Fibroblast of skin of back (primary cell): Measurements from ENCODE around the gene TOB1.
A peak's percentile ranks its signal among the peaks of the same experiment; 100 is the strongest.
"Not testable (repeated sequence)": the region's sequence is repeated elsewhere in the genome, so short reads cannot be mapped to it uniquely, and the experiment has no call there.

Experiments used
- DNase-seq: peaks from one replicate; pipeline ENCODE4 v3.0.0-alpha.2; 2013

The TOB1 gene

DNA sequence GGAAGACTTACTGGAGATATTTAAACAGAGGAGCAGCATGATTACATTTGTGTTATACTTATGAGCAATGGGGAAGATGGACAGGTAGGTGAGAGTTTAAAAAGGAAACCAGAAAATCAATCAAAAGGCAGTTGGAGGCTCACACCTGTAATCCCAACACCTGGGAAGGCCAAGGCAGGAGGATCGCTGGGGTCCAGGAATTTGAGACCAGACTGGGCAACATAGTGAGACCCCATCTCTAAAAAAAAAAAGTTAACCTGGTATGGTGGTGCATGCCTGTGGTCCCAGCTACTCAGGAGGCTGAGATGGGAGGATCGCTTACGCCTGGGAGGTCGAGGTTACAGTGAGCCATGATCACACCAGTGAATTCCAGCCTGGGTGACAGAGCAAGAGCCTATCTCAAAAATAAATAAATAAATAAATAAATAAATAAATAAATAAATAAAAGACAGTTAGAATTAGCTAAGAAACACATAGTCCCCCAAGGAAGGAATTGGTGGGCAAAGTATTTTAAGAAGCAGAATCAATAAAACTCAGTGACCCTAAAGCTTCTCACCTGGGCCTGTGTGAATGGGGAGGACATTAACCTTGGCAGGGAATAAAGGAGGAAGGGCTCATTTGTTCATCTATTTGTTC, 32.3 kb upstream of the TOB1 start:
- no peak for DNase-seq

DNA sequence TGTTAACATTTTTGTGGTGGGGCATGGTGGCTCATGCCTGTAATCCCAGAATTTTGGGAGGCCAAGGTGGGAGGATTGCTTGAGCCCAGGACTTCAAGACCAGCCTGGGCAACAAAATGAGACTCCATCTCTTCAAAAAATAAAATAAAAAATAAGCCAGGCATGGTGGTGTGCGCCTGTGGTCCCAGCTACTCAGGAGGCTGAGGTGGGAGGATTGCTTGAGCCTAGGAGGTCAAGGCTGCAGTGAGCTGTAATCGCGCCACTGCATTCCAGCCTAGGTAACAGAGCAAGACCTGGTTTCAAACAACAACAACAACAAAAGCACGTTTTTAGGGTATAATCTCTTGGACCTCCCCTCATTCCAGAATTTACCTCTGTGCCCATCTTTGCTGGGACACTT, 28.4 kb upstream of the TOB1 start:
- DNase-seq: not testable (repeated sequence)

DNA sequence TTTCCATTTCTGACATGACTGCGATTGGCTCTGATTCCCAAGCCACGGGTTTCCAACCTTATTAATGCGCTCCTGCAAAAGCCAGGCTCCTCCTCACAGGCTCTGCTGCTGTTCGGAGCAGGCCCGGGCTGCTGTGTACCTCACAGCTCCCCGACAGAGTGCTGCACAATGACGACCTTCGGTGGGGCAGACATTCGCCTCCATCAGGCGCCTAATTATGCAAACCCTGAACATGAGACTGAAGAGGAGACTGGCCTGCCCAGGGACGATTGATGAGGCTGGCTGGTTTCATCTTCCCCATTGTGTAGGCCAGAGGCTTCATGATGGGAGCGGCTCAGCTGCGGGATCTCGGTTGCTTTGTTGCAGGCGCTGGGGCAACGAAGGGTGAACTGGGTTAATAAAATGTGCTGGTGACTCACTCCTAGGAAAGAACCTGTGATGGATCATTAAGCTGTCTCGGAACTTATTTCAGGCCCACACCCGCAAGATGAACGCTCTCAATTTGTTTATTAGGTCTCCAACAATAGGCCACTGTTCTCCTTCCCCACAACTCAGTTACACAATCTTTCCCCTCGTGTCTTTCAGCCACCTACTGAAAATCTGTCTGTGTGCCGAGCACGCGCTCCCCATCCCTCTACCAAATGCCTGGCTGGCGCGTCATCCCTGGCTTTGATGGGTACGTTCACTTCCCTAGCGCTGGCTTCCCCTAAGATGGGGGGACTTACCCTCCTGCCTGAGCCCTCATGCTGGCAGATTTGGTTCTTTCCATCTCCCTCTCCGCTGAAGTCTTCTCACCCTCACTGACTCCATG, 27.2 kb upstream of the TOB1 start:
- no peak for DNase-seq

DNA sequence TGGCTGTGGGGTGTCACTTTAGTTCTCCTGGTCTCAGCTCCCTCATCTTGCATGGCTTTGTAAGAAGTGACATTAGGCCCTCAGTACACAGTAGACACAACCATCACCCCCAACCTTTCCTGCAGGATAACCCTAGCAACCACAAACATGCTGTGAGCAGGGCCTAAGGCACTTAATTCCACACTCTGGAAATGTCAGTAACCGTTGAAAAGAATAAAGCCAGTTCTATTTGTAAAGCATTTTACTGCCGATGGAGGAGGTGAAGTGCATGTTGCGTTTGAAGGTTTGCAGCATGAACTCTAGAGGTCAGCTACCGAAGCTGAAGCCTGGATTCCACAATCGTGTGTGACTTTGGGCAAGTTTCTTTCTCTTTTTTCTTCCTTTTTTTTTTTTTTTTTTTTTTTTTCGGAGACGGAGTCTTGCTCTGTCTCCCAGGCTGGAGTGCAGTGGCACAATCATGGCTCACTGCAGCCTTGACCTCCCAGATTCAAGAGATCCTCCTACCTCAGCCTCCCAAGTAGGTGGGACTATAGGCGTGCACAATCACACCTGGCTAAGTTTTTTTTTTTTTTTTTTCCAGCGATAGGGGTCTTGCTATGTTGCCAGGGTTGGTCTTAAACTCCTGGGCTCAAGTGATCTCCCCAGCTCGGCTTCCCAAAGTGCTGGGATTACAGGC, 26.1 kb upstream of the TOB1 start:
- no peak for DNase-seq

DNA sequence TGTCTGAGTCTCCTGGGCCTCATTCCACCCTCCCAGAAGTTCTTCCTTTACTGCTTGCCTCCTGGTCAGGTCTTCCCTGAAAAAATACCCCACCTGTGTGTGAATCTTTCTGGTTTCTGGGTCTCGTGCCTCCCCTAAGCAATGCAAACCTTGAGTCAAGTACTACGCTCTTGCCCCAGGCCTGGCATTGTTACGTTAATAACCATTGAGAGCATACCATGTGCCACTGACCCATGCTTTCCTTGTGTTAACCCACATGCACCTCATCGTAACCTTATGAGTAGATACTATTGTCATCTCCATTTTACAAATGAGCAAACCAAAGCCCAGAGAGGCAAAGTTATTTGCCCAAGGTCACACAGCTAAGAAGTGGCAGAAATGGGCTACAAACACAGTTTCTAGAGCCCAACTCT, 25.4 kb upstream of the TOB1 start:
- DNase-seq: no peak

DNA sequence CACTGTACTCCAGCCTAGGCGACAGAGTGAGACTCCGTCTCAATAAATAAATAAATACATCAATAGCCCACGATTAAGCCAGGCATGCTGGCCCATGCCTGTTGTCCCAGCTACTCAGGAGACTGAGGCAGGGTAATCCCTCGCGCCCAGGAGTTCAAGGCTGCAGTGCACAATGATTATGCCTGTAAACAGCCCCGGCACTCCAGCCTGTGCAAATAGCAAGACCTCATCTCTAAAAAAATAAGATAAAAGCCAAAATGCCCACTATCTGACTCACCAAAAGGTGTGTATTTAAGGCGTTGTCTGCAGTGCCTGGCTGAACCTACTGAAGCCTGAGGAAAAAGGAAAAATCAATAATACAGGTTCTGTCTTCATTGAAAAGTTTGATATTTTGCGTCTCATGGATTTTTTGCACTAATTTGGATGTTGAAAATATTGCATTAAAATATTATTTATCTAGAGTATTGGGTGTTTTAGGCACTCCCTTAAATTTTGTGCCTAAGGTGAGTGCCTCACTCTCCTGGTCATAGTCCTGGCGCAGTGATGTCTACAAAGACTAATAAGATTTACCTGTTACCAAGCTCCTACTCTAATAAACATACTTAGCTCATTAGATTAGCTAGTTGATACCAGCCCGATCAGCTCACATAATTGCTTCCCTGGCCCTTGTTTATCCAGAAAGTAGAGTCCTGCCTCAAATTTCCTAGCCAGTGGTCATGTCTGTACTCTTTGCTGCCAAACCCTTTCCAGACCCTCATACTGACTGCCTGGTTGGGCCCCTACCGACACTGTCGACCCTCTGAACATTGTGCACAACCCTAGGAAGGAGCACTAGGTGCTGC, 24.7 kb upstream of the TOB1 start:
- DNase-seq: no peak

DNA sequence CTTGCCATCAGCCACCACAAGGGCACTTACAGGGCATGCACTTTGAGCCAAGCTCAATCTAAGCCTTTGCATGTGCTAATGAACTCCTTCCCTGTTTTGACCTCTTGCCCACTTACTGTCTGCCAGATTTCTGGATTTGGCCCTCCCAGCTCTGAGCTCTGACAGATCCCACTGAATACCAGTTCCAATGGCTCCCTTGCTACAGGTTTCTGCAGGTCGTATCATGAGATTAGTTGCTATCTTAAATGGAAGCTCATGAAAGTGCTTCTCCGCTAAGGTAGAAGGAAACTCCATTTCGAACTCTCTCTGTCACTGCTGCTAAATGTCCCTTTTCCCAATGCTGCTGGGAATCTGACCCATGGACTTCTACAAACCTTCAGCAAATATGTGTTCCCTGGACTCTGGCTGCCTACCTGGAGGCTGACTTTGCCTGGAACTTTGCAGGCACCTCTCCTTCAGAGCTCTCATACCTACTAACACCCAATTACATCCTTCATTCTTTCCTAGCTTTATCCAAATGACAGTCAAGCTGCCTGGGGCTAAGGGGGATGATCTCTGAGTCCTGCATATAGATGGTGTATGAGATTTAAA, 23.5 kb upstream of the TOB1 start:
- no peak for DNase-seq

DNA sequence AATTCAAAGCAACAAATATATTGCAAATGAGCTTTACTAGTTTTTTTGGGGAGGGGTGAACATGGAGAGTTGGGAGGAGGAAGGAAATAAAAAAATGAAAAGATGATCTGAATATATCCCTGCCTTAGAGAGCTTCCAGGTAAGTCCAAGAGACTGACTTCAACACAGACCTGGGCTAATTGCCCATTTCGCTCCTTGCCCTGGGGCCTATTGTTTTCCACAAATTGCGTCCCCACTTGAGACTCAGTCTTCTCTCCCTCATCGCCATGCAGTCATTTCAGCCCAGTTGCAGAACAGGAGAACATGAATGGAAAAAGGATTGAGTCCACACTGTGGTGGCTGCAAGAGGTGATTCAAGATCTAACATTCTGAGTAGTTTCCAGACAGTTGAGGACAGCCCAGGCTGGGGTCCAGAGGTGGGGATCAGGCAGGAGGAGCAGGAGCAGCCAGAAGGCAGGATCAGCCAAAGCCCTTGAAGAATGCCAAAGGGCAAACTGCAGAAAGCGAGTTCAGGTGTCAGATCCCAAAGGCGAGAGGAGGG, 21.6 kb upstream of the TOB1 start:
- DNase-seq: no peak

DNA sequence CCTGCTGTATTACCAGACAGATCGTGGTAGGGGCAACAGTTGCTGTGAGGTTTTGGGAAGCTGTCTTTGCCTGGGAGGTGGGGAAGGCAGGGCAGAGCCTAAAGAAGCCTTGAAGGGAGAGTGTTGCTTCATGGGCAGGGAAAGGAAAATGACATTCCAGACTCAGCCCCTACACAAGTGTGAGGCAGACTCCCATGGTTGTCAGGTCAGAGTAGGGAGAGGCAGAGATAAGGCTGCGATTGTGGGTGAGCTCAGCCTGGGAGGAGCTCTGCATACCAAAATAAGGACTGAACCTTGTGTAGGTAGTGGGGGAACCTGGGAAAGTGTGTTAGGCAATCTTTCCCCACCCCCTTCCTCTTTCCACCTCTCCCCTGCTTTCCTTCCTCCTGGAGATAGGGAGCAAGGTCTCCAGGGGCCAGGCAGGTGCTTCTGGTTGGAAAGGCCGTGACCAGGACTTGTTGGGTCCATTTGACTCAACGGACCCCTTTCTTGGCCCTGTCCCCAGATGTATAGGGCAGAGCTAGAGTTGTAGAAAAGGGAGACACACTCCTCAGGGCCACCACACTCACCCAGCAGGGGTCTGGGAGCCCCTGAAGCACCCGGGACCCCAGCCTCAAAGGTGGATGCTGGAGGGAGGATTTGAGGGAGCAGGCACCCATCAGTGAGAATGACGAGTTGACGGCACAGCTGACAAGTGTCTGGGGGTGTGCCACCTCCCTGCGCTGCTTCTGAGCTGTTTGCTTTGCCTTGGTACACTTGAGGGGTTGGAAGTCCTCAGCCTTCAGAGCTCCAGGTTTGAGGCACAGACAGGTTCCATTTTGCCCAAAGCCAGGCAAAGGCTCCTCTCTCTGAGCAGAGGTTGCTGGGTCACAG, 18.5 kb upstream of the TOB1 start:
- DNase-seq: no peak

DNA sequence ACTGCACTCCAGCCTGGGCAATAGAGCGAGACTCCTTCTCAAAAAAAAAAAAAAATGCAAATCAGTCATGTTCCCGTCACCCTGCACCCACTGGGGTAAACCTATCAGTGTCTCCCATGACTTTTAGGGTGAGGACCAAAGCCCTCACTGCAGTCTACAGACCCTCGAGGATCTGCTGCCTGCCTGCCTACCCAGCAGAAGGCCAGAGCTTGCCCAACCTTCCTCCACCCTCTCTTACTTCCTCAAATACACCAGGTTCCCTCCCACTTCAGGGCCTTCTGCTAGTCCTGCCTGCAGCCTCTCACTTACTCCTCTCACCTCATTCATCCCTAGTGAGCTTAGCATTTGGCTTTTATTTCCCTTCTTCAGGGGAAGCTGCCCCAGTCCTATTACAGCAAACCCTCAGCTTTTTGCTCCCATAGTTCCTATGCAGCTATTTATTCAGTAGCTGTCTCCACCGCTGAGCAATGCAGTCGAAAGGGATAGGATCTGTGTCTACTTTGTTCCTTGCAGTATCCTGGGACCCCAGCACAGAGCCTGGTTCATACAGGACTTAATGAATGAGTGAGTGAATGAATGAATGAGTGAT, 17.8 kb upstream of the TOB1 start:
- DNase-seq: no peak

DNA sequence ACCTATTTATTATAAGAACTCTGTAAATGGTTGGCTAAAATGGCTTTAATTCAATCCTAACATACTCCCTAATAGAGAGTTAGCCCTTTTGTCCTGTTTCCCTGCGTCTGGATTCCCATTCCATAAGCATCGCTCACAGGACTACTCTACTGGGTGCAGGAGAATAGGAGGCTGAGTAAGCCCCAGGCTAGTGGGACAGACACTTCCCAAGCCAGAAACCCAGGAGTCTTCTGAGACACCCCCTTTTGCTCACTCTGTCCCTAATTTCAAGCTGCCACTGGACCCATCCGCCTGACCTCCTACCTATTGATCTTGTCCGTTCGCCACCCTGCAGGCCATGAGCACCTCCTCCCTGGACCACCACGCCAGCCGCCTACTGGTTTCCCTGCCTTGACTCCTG, 16.7 kb upstream of the TOB1 start:
- DNase-seq: peak; percentile 82

DNA sequence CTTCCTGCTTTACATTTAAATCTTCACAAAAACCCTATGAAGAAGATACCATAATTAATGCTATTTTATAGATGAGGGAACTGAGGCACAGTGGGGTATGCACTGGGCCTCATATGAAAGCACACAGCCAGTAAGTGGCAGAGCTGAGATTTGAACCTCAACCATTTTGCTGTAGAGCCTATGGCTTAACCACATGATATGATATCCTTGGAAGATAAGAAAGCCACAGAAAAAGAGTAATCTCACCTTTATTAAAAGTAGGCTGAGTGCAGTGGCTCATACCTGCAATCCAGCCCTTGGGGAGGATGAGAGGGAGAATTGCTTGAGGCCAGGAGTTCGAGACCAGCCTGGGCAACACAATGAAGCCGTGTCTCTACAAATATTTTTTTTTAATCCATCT, 15.0 kb upstream of the TOB1 start:
- no peak for DNase-seq

DNA sequence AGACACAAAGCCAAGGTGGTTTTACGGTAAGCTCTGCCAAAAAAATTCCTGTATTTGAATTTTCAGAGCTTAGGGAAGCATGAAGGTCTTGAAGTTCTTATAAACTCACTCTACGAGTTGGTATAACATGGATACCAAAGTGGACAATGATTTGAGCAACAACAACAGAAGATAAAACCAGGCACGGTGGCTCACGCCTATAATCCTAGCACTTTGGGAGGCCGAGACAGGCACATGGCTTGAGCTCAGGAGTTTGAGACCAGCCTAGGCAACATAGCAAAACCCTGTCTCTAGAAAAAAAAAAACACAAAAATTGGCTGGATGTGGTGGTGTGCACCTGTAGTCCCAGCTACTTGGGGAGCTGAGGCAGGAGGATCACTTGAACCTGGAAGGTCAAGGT, 12.9 kb upstream of the TOB1 start:
- DNase-seq: no peak

DNA sequence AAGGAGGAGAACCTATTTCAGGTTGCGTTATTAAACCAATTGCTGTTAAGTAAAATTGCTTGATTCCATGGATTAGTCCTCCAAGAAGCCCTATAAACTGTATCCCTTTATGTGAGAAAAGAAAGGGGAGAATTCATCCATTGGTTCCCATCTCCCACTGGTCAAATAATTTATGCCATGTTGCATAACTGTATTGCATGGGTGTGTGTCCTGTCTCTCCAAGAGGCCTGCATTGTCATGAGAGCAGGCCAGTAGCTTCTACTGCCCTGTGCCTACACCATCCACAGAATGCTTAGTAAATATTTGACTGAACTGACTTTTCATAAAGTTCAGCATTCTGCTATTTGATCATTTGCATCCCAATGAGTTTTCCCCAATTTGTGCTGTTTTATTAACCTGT, 11.7 kb upstream of the TOB1 start:
- DNase-seq: no peak

DNA sequence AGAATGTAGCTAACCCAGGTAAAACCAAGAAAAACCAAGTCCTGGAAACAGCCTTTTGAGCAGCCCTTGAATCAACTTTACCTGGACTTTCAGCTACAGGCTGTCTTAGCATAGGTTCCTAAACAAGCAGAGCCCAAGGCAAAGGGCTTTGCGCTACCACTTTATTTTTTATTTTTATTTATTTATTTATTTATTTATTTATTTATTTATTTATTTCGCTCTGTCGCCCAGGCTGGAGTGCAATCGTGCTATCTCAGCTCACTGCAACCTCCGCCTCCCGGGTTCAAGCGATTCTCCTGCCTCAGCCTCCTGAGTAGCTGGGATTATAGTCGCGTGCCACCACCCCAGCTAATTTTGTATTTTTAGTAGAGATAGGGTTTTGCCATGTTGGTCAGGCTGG, 10.9 kb upstream of the TOB1 start:
- DNase-seq: not testable (repeated sequence)

DNA sequence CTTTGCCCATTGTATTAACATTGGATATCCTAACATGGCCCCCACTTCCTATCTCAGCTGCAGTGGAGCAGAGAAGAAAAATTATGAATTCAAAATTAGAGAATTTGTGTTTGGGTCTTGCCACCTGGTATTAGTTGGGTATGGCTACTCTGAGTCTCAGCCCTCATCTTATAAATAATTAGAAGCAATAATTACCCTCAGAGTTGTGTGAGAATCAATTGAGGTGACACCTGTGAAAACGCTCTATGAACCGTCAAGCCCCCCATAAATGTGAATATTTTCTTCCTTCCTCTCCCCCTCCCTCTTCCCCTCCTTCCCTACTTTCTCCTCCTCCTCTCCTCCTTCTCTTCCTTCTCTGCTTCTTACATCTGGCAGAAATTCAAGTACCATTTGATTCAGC, 8.9 kb upstream of the TOB1 start:
- DNase-seq: no peak

DNA sequence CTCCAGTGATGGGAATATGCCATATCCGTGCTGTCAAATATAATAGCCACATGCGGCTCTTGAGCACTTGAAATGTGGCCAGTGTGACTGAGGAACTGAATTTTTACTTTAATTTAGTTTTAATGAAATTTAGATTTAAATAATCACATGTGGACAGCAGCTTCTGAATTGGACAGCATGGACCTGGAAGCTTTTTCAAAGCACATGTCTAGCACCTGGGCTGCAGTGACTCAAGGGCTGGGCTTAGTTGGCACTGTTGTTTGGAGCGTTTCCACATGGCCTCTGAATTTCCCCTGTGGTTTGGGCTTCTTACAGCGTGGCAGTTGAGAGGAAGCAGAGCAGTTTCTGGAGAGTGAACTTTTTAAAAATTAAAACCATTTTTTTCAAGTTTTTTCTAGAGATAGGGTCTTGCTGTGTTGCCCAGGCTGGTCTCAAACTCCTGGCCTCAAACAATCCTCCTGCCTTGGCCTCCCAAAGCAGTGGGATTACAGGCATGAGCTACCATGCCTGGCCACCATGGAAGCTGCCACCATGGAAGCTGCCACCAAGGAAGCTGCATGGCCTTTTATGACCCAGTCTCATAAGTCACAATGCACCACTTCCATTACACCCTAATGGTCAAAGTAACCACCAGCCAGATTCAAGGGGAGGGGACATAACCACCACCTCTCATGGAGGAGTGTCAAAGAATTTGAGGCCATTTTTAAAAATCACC, 6.7 kb upstream of the TOB1 start:
- DNase-seq: peak; percentile 7

DNA sequence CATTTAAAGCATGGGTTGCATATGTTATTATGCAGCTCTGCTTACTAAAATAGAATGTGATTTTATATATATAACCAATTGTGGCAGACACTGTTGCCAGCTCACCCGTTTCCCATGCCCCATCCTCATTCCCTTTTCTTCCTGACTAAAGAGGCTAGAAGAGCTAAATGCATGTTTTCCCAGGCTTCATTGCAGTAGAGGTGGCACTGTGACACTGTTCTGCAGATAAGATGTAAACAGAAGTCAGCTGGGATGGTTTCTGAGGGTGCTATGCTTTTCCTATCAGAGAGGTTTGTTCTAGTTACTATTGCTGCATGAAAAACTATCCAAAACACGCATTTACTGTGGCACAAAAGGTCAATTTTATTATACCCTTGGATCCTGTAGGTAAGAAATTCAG, 5.7 kb upstream of the TOB1 start:
- no peak for DNase-seq

DNA sequence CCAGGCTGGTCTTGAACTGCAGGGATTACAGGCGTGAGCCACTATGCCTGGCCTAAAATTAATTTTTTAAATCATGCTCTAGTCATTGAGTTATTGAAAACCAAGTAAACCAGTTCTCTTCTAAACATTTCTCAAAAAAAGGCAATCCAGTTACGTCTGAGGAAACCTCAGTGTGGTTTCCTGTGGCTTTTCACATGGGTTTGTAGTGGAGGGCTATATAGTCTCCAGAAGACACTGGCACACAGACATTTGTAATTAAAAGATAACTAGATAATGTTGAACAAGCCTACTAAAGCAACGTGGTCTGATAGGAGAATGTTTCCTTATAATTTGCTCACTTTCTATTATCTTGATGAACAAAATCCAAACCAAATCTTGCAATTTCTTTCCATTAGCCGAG, 5.2 kb upstream of the TOB1 start:
- DNase-seq: no peak

DNA sequence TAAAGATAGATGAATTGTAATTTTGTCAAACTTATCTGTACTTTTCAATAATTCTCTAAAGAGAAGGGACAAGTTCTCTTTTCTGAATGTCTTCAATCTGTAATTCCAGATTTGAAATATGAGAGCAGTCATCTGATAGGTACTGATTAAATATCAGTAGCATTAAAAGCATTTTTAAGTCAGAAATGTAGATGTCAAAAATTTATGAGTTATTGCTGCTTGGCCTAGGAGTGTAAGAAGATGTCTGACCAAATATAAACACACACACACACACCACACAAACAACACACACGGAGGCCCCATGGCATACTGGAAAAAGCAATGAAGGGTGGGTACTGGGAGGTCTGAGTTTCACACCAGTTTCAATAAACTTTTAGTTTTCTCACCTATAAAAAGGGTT, 2.4 kb upstream of the TOB1 start:
- no peak for DNase-seq
